VCaP (cell line): ENCODE data around the gene CD7.

ENCODE experiments used
- H3K27ac ChIP-seq: fragments of 450-650 bp; 2 replicates; pipeline ENCODE4 v1.5.1; 2017
- CTCF ChIP-seq: fragments of 450-650 bp; conservative IDR thresholded peaks from 2 replicates; pipeline ENCODE4 v1.5.1; 2017; ENCODE audit warnings: mild to moderate bottlenecking, moderate library complexity

The CD7 gene

GRCh38 chr17:82313195-82314011 is 4.0 kb downstream of the CD7 start:
- no peak overlapping the region for H3K27ac ChIP-seq
- no peak for TF ChIP-seq CTCF

- no peak for TF ChIP-seq CTCF
- no peak overlapping the region for H3K27ac ChIP-seq
These were observed 5.4 kb downstream of the CD7 start for GRCh38 chr17:82311971-82312370.

GRCh38 chr17:82310877-82311276 is 6.5 kb downstream of the CD7 start:
- no peak overlapping the region for H3K27ac ChIP-seq
- no peak for TF ChIP-seq CTCF

- no peak overlapping the region for H3K27ac ChIP-seq
These were observed 7.5 kb downstream of the CD7 start for GRCh38 chr17:82309656-82310570.

GRCh38 chr17:82305727-82306300 is 11.6 kb downstream of the CD7 start:
- H3K27ac ChIP-seq = no peak overlapping the region
- TF ChIP-seq CTCF = no peak

More at GRCh38 chr17:82309656-82310570, 7.5 kb downstream of the CD7 start:
- TF ChIP-seq CTCF = no peak

GRCh38 chr17:82304826-82305726 is 12.3 kb downstream of the CD7 start:
- no peak for TF ChIP-seq CTCF
- no peak overlapping the region for H3K27ac ChIP-seq
